HCT116 (cell line): ENCODE measurements around the gene CUEDC2.

Experiments
- EGR1 ChIP-seq: IDR thresholded peaks from 2 replicates; pipeline ENCODE4 v1.6.1; 2012; ENCODE audit warnings: low read depth
- EZH2phosphoT487 ChIP-seq: fragments of 200-600 bp; IDR thresholded peaks from 2 replicates; pipeline ENCODE4 v1.6.1; 2018; ENCODE audit warnings: antibody characterized with exemption, borderline replicate concordance
- POLR2A ChIP-seq: IDR thresholded peaks from 2 replicates; pipeline ENCODE4 v1.7.0; 2011; ENCODE audit warnings: borderline replicate concordance; ENCODE audit not compliant: insufficient read depth, insufficient read length; ENCODE audit errors: extremely low read depth
- TF ChIP-seq, protein P1 (sequence below), 3 experiments: fragments of 200-600 bp in 1 of 3; sonication (generic) in 1 of 3; IDR thresholded peaks in 2 of 3; conservative IDR thresholded peaks in 1 of 3; 2 replicates each; pipeline ENCODE4 v1.5.1; 2012 to 2017; ENCODE audit warnings: low read depth in 2 of 3, low read length in 2 of 3, antibody characterized with exemption in 1 of 3, borderline replicate concordance in 1 of 3, control low read depth in 1 of 3, mild to moderate bottlenecking in 1 of 3, mixed read lengths in 1 of 3, mixed run types in 1 of 3, moderate library complexity in 1 of 3; ENCODE audit not compliant: insufficient read depth in 1 of 3

DNA sequence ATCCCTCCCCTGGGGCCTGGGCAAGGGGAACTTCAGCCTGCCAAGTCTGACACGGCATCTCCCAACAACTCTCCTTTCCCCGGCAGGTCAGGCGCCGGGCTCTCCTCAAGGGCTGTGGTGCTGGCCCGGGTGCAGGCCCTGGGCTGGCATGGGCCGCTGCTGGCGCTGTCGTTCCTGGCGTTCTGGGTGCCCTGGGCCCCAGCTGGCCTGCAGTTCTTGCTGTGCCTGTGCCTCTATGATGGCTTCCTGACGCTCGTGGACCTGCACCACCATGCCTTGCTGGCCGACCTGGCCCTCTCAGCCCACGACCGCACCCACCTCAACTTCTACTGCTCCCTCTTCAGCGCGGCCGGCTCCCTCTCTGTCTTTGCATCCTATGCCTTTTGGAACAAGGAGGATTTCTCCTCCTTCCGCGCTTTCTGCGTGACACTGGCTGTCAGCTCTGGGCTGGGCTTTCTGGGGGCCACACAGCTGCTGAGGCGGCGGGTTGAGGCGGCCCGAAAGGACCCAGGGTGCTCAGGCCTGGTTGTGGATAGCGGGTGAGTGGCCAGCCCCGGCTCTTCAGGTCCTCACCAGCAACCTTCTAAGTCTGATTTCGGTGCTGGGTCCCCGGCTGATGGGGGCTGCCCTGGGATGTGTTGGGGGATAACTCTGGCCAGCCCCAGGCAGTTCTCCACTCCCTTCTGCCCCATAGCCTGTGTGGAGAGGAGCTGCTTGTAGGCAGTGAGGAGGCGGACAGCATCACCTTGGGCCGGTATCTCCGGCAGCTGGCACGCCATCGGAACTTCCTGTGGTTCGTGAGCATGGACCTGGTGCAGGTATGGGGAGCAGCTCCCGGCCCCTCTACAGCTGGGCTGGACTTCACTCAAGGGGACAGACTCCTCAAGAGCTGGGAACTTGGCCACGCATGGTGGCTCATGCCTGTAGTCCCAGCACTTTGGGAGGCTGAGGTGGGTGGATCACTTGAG lies 38.5 kb upstream of the CUEDC2 start:
- no peak for TF ChIP-seq POLR2A
- TF ChIP-seq, protein P1, sequence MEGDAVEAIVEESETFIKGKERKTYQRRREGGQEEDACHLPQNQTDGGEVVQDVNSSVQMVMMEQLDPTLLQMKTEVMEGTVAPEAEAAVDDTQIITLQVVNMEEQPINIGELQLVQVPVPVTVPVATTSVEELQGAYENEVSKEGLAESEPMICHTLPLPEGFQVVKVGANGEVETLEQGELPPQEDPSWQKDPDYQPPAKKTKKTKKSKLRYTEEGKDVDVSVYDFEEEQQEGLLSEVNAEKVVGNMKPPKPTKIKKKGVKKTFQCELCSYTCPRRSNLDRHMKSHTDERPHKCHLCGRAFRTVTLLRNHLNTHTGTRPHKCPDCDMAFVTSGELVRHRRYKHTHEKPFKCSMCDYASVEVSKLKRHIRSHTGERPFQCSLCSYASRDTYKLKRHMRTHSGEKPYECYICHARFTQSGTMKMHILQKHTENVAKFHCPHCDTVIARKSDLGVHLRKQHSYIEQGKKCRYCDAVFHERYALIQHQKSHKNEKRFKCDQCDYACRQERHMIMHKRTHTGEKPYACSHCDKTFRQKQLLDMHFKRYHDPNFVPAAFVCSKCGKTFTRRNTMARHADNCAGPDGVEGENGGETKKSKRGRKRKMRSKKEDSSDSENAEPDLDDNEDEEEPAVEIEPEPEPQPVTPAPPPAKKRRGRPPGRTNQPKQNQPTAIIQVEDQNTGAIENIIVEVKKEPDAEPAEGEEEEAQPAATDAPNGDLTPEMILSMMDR (IDR thresholded peaks at IDR 0.05 in 2 of 3, conservative IDR thresholded peaks at IDR 0.05 in 1 of 3; ENCODE audit: borderline replicate concordance in 1 of 3, insufficient read depth in 1 of 3, low read depth in 2 of 3, low read length in 2 of 3) = no peak
- TF ChIP-seq EGR1 = no peak
- no peak for TF ChIP-seq EZH2phosphoT487
